Measurements from ENCODE around the gene BSPRY. TPM values are rescaled to one million over a fixed set of nuclear protein-coding genes. Genes with fewer than 3 reads are reported as not detected.
A peak's percentile ranks its signal among the peaks of the same experiment; 100 is the strongest.

BSPRY gene
- total and polyA plus RNA-seq, 2 donors (not counting 1 experiment from before 2014, with no cell fraction given), result not detected

GRCh38 chr9:113317777-113318176 is 31.6 kb upstream of the BSPRY start:
- H3K79me2 ChIP-seq (ENCODE audit: control insufficient read depth, insufficient read depth, low read length), result no peaks in the 10 kb centered on the region
- no peak overlapping the region for H2AFZ ChIP-seq (ENCODE audit: low read length)
- H3K27me3 ChIP-seq (ENCODE audit: control insufficient read depth, insufficient read depth, low read length), result no peaks in the 10 kb centered on the region
- H4K20me1 ChIP-seq (ENCODE audit: control insufficient read depth, extremely low read depth, insufficient read depth, low read length), result no peaks in the 10 kb centered on the region
- no peaks in the 10 kb centered on the region for H3K4me1 ChIP-seq (ENCODE audit: control insufficient read depth, extremely low read depth, insufficient read depth, low read length)
- H3K9me3 ChIP-seq (ENCODE audit: control insufficient read depth, insufficient read depth, low read depth, low read length), result no peaks in the 10 kb centered on the region
- TF ChIP-seq CTCF (conservative IDR thresholded peaks at IDR 0.05 in 1 of 2, IDR thresholded peaks at IDR 0.05 in 1 of 2; ENCODE audit: low read depth in 1 of 2, low read length in 2 of 2) (peak; percentile 19 to 21), EZH2 (IDR thresholded peaks at IDR 0.05; ENCODE audit: low read length, missing control alignments) (no peak)
- no peak overlapping the region for H3K4me2 ChIP-seq (ENCODE audit: extremely low read depth, insufficient read depth, low read length)
- no peak overlapping the region for H3K9ac ChIP-seq (ENCODE audit: insufficient read depth, low read length)
- H3K27ac ChIP-seq (ENCODE audit: insufficient read depth, low read length), result no peak overlapping the region
- H3K4me3 ChIP-seq (replicated peaks in 1 of 4; ENCODE audit: control extremely low read depth in 1 of 4, insufficient read depth in 1 of 4, low read depth in 3 of 4, low read length in 4 of 4), result no peak overlapping the region
- no peak for DNase-seq (ENCODE audit: low read depth in 2 of 2)
- no peaks in the 10 kb centered on the region for H3K36me3 ChIP-seq (ENCODE audit: control insufficient read depth, insufficient read depth, low read length)

GRCh38 chr9:113319054-113319453 is 30.3 kb upstream of the BSPRY start:
- no peak overlapping the region for H3K27ac ChIP-seq (ENCODE audit: insufficient read depth, low read length)
- H3K9me3 ChIP-seq (ENCODE audit: control insufficient read depth, insufficient read depth, low read depth, low read length), result no peaks in the 10 kb centered on the region
- TF ChIP-seq CTCF (conservative IDR thresholded peaks at IDR 0.05 in 1 of 2, IDR thresholded peaks at IDR 0.05 in 1 of 2; ENCODE audit: low read depth in 1 of 2, low read length in 2 of 2) (no peak), EZH2 (IDR thresholded peaks at IDR 0.05; ENCODE audit: low read length, missing control alignments) (no peak)
- no peak overlapping the region for H3K9ac ChIP-seq (ENCODE audit: insufficient read depth, low read length)
- no peaks in the 10 kb centered on the region for H4K20me1 ChIP-seq (ENCODE audit: control insufficient read depth, extremely low read depth, insufficient read depth, low read length)
- no peak for DNase-seq (ENCODE audit: low read depth in 2 of 2)
- H2AFZ ChIP-seq (ENCODE audit: low read length), result no peak overlapping the region
- no peaks in the 10 kb centered on the region for H3K4me1 ChIP-seq (ENCODE audit: control insufficient read depth, extremely low read depth, insufficient read depth, low read length)
- H3K4me3 ChIP-seq (replicated peaks in 1 of 4; ENCODE audit: control extremely low read depth in 1 of 4, insufficient read depth in 1 of 4, low read depth in 3 of 4, low read length in 4 of 4), result no peak overlapping the region
- H3K79me2 ChIP-seq (ENCODE audit: control insufficient read depth, insufficient read depth, low read length), result no peaks in the 10 kb centered on the region
- H3K4me2 ChIP-seq (ENCODE audit: extremely low read depth, insufficient read depth, low read length), result no peak overlapping the region
- no peaks in the 10 kb centered on the region for H3K36me3 ChIP-seq (ENCODE audit: control insufficient read depth, insufficient read depth, low read length)
- H3K27me3 ChIP-seq (ENCODE audit: control insufficient read depth, insufficient read depth, low read length), result no peaks in the 10 kb centered on the region

GRCh38 chr9:113320051-113320450 is 29.3 kb upstream of the BSPRY start:
- DNase-seq (ENCODE audit: low read depth in 2 of 2), result no peak
- TF ChIP-seq CTCF (conservative IDR thresholded peaks at IDR 0.05 in 1 of 2, IDR thresholded peaks at IDR 0.05 in 1 of 2; ENCODE audit: low read depth in 1 of 2, low read length in 2 of 2) (no peak), EZH2 (IDR thresholded peaks at IDR 0.05; ENCODE audit: low read length, missing control alignments) (no peak)
- Histone ChIP-seq H3K4me2 (ENCODE audit: extremely low read depth, insufficient read depth, low read length) (no peak overlapping the region), H3K27ac (ENCODE audit: insufficient read depth, low read length) (no peak overlapping the region), H3K4me1 (ENCODE audit: control insufficient read depth, extremely low read depth, insufficient read depth, low read length) (no peaks in the 10 kb centered on the region), H3K9ac (ENCODE audit: insufficient read depth, low read length) (no peak overlapping the region), H3K9me3 (ENCODE audit: control insufficient read depth, insufficient read depth, low read depth, low read length) (no peaks in the 10 kb centered on the region), H3K4me3 (replicated peaks in 1 of 4; ENCODE audit: control extremely low read depth in 1 of 4, insufficient read depth in 1 of 4, low read depth in 3 of 4, low read length in 4 of 4) (no peak overlapping the region), H2AFZ (ENCODE audit: low read length) (no peak overlapping the region), H3K27me3 (ENCODE audit: control insufficient read depth, insufficient read depth, low read length) (no peaks in the 10 kb centered on the region), H4K20me1 (ENCODE audit: control insufficient read depth, extremely low read depth, insufficient read depth, low read length) (no peaks in the 10 kb centered on the region), H3K36me3 (ENCODE audit: control insufficient read depth, insufficient read depth, low read length) (no peaks in the 10 kb centered on the region), H3K79me2 (ENCODE audit: control insufficient read depth, insufficient read depth, low read length) (no peaks in the 10 kb centered on the region)
